ENCODE data around the gene ODAD4.
"Not testable (repeated sequence)": the region's sequence is repeated elsewhere in the genome, so short reads cannot be mapped to it uniquely, and the experiment has no call there.

Gene ODAD4

GRCh38 chr17:42001729-42002128, 71.3 kb downstream of the ODAD4 start:
- DNase-seq (ENCODE audit: low read depth in 2 of 2) = no peak

DNA sequence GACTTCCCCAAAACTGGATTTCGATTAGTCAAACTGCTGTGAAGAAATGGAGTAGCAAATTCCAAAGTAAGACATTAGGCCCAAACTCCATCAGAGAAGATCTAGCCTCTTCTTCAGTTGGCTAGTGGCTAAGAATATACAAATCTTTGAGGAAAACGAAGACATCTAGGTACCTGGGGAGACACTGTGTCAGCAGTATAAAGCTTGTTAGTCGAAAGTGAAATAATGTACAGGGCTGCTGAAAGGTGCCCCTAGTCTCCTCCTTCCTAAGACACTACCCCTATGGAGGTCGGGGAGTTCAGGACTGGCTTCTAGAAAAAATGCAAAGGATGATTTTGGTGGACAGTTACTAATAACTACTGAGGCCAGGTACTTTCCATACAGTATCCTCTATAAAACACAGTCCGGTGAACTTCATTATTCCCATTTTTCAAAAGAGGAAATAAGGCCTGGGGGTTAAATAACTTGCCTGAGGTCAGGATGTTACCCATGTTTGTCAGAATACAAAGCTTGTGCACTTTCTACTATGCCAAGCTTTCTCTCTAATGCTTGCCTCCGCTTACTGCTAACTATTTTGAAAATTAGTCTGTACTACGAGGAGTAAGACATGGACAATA, 71.9 kb downstream of the ODAD4 start:
- DNase-seq (ENCODE audit: low read depth in 2 of 2) = no peak

- DNase-seq (ENCODE audit: low read depth in 2 of 2) = no peak
Observed at GRCh38 chr17:42002792-42003301, 72.4 kb downstream of the ODAD4 start.

- DNase-seq (ENCODE audit: low read depth in 2 of 2) = no peak
Observed at GRCh38 chr17:42005166-42005565, 74.7 kb downstream of the ODAD4 start.

GRCh38 chr17:42009170-42009569, 78.8 kb downstream of the ODAD4 start:
- no peak for DNase-seq (ENCODE audit: low read depth in 2 of 2)

DNA sequence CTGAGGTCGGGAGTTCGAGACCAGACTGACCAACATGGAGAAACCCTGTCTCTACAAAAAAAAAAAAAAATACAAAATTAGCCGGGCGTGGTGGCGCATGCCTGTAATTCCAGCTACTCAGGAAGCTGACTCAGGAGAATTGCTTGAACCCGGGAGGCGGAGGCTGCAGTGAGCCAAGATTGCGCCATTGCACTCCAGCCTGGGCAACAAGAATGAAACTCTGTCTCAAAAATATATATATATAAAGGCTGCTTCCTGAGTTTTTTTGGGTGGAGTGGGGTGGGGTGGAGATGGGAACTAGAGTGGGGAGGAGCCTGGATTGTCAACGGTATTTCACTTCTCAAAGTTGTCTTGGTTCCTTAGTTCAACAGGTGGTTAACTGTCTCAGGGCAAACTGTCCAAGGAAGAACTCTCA, 79.9 kb downstream of the ODAD4 start:
- not testable (repeated sequence) for DNase-seq (ENCODE audit: low read depth in 2 of 2)

DNA sequence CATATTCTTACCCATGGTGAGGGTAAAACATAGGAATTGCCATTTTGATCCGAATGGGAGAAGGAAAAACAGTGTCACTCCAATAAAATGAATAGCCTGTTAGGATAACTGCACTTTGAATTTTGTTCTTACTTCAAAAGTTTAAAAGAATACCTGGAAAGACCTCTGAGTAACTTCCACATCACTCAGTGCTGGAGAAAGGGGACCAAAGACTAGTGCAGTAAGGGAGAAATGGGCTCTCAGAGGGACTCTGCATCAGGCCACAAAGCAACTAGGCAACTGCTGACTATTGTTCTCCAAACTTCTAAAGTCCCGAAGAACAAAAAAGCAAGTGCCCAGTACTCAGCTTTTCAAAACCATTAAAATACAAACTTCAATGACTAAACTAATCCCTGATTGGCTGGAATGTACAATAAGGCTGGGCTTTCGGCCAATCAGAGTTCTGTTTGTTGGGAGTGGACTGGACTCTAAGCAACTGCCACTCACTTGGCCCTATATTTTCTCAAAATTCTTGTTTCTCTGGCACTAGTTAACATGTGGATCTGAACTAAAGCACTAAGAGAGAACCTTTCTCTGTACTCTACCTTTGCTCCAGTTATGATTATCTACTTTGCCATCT, 80.6 kb downstream of the ODAD4 start:
- DNase-seq (ENCODE audit: low read depth in 2 of 2) = no peak

GRCh38 chr17:42012363-42012762, 81.9 kb downstream of the ODAD4 start:
- DNase-seq (ENCODE audit: low read depth in 2 of 2) = not testable (repeated sequence)

- not testable (repeated sequence) for DNase-seq (ENCODE audit: low read depth in 2 of 2)
Observed at GRCh38 chr17:42013740-42014139, 83.3 kb downstream of the ODAD4 start.

Data from stimulated activated CD4-positive, alpha-beta T cell treated with anti-CD3 and anti-CD28 coated beads, Interleukin-1b, Interleukin-23, amount 100 ng/mL, for 4 hours (primary cell).